Endometrial microvascular endothelial cells (primary cell): Measurements from ENCODE around the gene BIRC5. TPM values are rescaled to one million over a fixed set of nuclear protein-coding genes. Genes with fewer than 3 reads are reported as not detected.
"Not testable (repeated sequence)": the region's sequence is repeated elsewhere in the genome, so short reads cannot be mapped to it uniquely, and the experiment has no call there.

Experiments used
- in situ Hi-C: cut with HindIII; loops from 2 replicates; pipeline ENCODE4 v1.10.0; 2017; ENCODE audit warnings: low sequenced_read_pairs, low pct_unique_long_range_greater_than_20kb; ENCODE audit errors: inconsistent ontology term
- total RNA-seq: library from RNA; depleted of rRNA; stranded (reverse); fragments of >200 nt; gene quantifications from one replicate; pipeline ENCODE4 v1.2.3, GENCODE V29; 2015; ENCODE audit errors: inconsistent ontology term

Gene BIRC5
- total RNA-seq, result 92.2 TPM

GRCh38 chr17:78214016-78214705, at the start of gene BIRC5:
BIRC5 (plus strand) TSS chr17:78214253; CDS start chr17:78214317, 64 bp downstream.
- in situ Hi-C loops, result no loop called here

- in situ Hi-C loops, result no loop called here
These were observed 49.1 kb upstream of the BIRC5 start for GRCh38 chr17:78164748-78165607.

GRCh38 chr17:78166416-78166815, 47.6 kb upstream of the BIRC5 start:
- in situ Hi-C loops, result no loop called here

- in situ Hi-C loops, result no loop called here
These were observed 45.7 kb upstream of the BIRC5 start, which contains the start of gene SYNGR2 for GRCh38 chr17:78168242-78168902. SYNGR2 (plus strand) TSS chr17:78168581; CDS start chr17:78168617, 36 bp downstream.

GRCh38 chr17:78168903-78169793, 44.9 kb upstream of the BIRC5 start:
- in situ Hi-C loops, result no loop called here

GRCh38 chr17:78170692-78171590, 43.1 kb upstream of the BIRC5 start:
- in situ Hi-C loops, result no loop called here

- in situ Hi-C loops, result not testable (repeated sequence)
These were observed 42.3 kb upstream of the BIRC5 start for GRCh38 chr17:78171591-78172248.

- in situ Hi-C loops, result no loop called here
These were observed 41.6 kb upstream of the BIRC5 start for GRCh38 chr17:78172249-78173051.

- in situ Hi-C loops, result no loop called here
These were observed 40.8 kb upstream of the BIRC5 start for GRCh38 chr17:78173097-78173715.

GRCh38 chr17:78174346-78174869, 39.6 kb upstream of the BIRC5 start:
- in situ Hi-C loops, result no loop called here

GRCh38 chr17:78174870-78175642, 39.0 kb upstream of the BIRC5 start:
- in situ Hi-C loops, result no loop called here

GRCh38 chr17:78175643-78175981, 38.4 kb upstream of the BIRC5 start:
- in situ Hi-C loops, result no loop called here

GRCh38 chr17:78176548-78177025, 37.5 kb upstream of the BIRC5 start:
- in situ Hi-C loops, result no loop called here

GRCh38 chr17:78179372-78179771, 34.7 kb upstream of the BIRC5 start:
- in situ Hi-C loops, result no loop called here

- in situ Hi-C loops, result no loop called here
These were observed 34.0 kb upstream of the BIRC5 start for GRCh38 chr17:78180083-78180482.
